MCF 10A (cell line): ENCODE results near the gene ITGA4. TPM values are rescaled to one million over a fixed set of nuclear protein-coding genes. Genes with fewer than 3 reads are reported as not detected.

Source experiments
- BruUV-seq: library from RNA; stranded (reverse); fragments of 400-500 nt; replicated peaks from 2 replicates; lab custom pipeline; 2021; lab: Mats Ljungman, UMichigan
- CTCF ChIA-PET: fragments of 300-600 bp; sonication (Branson Sonifier 250); formaldehyde crosslinking; extraction: SDS; loops from one replicate; lab custom pipeline; 2021; ENCODE audit warnings: antibody characterized with exemption, inconsistent platforms; lab: Yijun Ruan, JAX
- POLR2A ChIA-PET: fragments of 300-600, 350-650 bp; sonication (Branson Sonifier 250); formaldehyde crosslinking; extraction: SDS; loops from one replicate; lab custom pipeline; 2020; ENCODE audit warnings: antibody characterized with exemption, inconsistent platforms; lab: Yijun Ruan, JAX
- DNase-seq: peaks from one replicate; pipeline ENCODE4 v3.0.0-alpha.2; 2018; ENCODE audit not compliant: unreplicated experiment
- H3K27ac Mint-ChIP-seq: one replicate; pipeline ENCODE4 v1.8.0; 2022; ENCODE audit warnings: mild to moderate bottlenecking, low read depth, mixed read lengths; ENCODE audit not compliant: unreplicated experiment
- H3K27me3 Mint-ChIP-seq: one replicate; pipeline ENCODE4 v1.8.0; 2022; ENCODE audit warnings: mixed read lengths; ENCODE audit not compliant: insufficient read depth, unreplicated experiment
- H3K36me3 Mint-ChIP-seq: one replicate; pipeline ENCODE4 v1.8.0; 2022; ENCODE audit warnings: mild to moderate bottlenecking, moderate library complexity, mixed read lengths; ENCODE audit not compliant: insufficient read depth, unreplicated experiment
- H3K4me1 Mint-ChIP-seq: one replicate; pipeline ENCODE4 v1.8.0; 2022; ENCODE audit warnings: mixed read lengths; ENCODE audit not compliant: insufficient read depth, unreplicated experiment
- H3K4me3 Mint-ChIP-seq: one replicate; pipeline ENCODE4 v1.8.0; 2022; ENCODE audit warnings: mild to moderate bottlenecking, moderate library complexity, mixed read lengths; ENCODE audit not compliant: unreplicated experiment
- H3K9me3 Mint-ChIP-seq: one replicate; pipeline ENCODE4 v1.8.0; 2022; ENCODE audit warnings: mixed read lengths; ENCODE audit not compliant: unreplicated experiment
- intact Hi-C: fragments of 100-400 bp; cut with micrococcal nuclease; formaldehyde crosslinking; loops from 2 replicates; pipeline ENCODE4 v1.14.1; 2022
- total RNA-seq: library from RNA; stranded (reverse); gene quantifications from 2 replicates; pipeline ENCODE4 v1.2.3, GENCODE V29; 2022
- TF ChIP-seq, protein P1 (sequence below): fragments of 200-600 bp; IDR thresholded peaks from one replicate; pipeline ENCODE4 v1.8.0; 2022; ENCODE audit warnings: antibody characterized with exemption, mild to moderate bottlenecking; ENCODE audit not compliant: unreplicated experiment

Gene ITGA4
- total RNA-seq, 1 experiment from 2014 or later = 0.19 TPM

DNA sequence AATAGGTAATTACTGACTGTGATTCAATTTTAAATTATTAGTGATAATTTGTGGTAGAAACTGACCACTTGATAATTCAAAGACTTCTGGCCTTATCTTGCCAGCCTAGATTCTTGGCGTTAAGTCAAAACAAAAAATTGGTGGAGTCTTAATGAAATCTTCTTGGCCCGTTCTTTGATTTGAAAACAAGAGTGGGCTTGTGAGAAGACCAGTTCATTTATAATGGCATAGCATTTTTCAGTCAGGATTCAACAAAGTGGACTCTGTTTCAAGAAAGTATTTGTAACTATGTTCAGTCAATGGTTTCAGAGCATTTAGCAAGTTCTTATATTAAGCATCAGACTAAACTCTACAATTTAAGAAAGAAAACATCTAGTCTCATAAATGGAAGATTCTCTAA, 26.0 kb downstream of the ITGA4 start:
- POLR2A ChIA-PET = no interaction called here
- H3K4me1 Mint-ChIP-seq = no peaks in the 10 kb centered on the region
- no peaks in the 10 kb centered on the region for H3K9me3 Mint-ChIP-seq
- CTCF ChIA-PET = interaction anchor here (1.7 kb wide), 1 partner anchor 15 kb away, joined by 5 read pairs; no protein-coding TSS in a partner anchor
- no peak overlapping the region for H3K4me3 Mint-ChIP-seq
- TF ChIP-seq, protein P1, sequence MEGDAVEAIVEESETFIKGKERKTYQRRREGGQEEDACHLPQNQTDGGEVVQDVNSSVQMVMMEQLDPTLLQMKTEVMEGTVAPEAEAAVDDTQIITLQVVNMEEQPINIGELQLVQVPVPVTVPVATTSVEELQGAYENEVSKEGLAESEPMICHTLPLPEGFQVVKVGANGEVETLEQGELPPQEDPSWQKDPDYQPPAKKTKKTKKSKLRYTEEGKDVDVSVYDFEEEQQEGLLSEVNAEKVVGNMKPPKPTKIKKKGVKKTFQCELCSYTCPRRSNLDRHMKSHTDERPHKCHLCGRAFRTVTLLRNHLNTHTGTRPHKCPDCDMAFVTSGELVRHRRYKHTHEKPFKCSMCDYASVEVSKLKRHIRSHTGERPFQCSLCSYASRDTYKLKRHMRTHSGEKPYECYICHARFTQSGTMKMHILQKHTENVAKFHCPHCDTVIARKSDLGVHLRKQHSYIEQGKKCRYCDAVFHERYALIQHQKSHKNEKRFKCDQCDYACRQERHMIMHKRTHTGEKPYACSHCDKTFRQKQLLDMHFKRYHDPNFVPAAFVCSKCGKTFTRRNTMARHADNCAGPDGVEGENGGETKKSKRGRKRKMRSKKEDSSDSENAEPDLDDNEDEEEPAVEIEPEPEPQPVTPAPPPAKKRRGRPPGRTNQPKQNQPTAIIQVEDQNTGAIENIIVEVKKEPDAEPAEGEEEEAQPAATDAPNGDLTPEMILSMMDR = no peak
- DNase-seq = no peak
- BruUV-seq = no TSS peak
- intact Hi-C loops = no loop called here
- H3K27ac Mint-ChIP-seq = no peak overlapping the region
- H3K36me3 Mint-ChIP-seq = no peaks in the 10 kb centered on the region
- H3K27me3 Mint-ChIP-seq = no peaks in the 10 kb centered on the region

DNA sequence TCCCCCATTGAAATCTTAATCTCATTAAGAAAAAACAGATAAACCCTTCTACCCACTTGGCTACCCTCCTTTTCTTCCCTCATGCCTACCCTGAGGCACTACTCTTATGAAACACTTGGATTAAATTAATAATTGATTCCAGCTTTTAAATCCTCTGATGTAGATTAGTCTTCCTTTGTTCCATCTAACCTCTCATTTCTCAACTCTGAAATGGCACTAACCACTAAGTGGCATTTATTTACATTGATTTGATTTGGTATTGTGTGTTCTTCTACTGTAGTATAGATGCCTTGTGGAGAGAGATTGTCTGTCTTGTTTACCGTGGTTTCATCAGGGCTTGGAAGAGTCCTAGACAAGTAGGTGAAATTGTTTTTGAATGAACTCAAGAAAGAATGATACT, 26.7 kb downstream of the ITGA4 start:
- Mint-ChIP-seq H3K27me3 (no peaks in the 10 kb centered on the region), H3K9me3 (no peaks in the 10 kb centered on the region), H3K27ac (no peak overlapping the region), H3K4me1 (no peaks in the 10 kb centered on the region), H3K36me3 (no peaks in the 10 kb centered on the region), H3K4me3 (no peak overlapping the region)
- DNase-seq = no peak
- CTCF ChIA-PET = interaction anchor here (0.6 to 1.7 kb wide), 3 partner anchors 16 to 230 kb away, joined by 3 to 5 read pairs (median 5); no protein-coding TSS in a partner anchor
- intact Hi-C loops = no loop called here
- POLR2A ChIA-PET = no interaction called here
- BruUV-seq = no TSS peak
- TF ChIP-seq, protein P1 = no peak

DNA sequence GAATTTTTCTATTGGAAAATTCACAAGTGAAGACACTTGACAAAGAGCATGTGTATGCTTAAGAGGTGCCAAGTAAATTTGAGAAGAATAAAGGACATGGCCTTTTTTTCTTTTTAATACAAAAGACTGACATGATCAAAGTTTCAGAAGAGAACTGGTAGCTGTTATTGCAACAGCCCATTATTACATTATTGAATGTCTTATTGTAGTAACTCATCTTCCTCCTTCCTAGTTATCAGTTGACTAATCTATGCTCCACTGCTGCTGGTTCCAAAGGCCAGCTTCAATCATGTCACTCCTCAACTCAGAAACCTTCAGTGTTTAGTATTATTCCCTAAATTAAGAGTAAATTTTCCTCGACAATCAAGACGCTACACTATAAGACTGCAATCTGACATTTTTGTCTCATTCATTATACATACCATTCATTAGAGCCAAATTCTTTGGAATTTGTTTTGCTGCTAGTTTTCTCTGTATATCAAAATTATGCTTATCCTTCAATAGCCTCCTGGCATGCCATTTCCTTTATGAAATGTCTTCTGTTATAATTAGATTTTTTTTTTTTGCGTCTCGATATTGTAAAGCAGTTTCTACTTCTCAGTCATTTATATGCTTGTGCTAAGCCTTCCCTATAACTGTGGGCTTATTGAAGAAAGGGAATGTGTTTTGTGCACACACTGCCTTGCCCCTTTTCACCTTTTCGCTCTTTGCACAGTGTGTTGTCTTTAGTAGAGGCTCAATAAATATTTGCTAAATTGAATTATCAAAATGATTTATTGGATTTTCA, 27.9 kb downstream of the ITGA4 start:
- no peak for DNase-seq
- Mint-ChIP-seq H3K27ac (no peak overlapping the region), H3K4me3 (no peak overlapping the region), H3K27me3 (no peaks in the 10 kb centered on the region), H3K9me3 (no peaks in the 10 kb centered on the region), H3K4me1 (no peaks in the 10 kb centered on the region), H3K36me3 (no peaks in the 10 kb centered on the region)
- intact Hi-C loops = no loop called here
- BruUV-seq = no TSS peak
- TF ChIP-seq, protein P1 = no peak
- ChIA-PET CTCF (interaction anchor here (0.8 to 1.7 kb wide), 4 partner anchors 17 to 380 kb away, joined by 3 to 5 read pairs (median 4); no protein-coding TSS in a partner anchor), POLR2A (interaction anchor here (1.1 kb wide), 1 partner anchor 14 kb away, joined by 3 read pairs; no protein-coding TSS in a partner anchor)

DNA sequence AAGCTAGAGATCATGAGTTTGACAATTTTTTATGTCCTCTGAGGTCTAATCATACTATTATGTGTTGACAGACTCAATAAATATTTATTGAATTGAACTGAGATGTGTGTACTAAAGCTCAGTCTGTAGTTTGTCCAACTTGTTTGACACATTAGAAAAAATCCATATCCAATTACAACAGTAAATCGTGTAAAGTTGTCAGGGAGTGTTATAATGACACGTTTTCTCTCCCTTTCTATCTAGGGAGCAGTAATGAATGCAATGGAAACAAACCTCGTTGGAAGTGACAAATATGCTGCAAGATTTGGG, 28.4 kb downstream of the ITGA4 start:
- no peaks in the 10 kb centered on the region for H3K9me3 Mint-ChIP-seq
- H3K4me3 Mint-ChIP-seq = no peak overlapping the region
- TF ChIP-seq, protein P1 = no peak
- POLR2A ChIA-PET = interaction anchor here (1.1 kb wide), 1 partner anchor 13 kb away, joined by 3 read pairs; no protein-coding TSS in a partner anchor
- BruUV-seq = no TSS peak
- H3K4me1 Mint-ChIP-seq = no peaks in the 10 kb centered on the region
- H3K36me3 Mint-ChIP-seq = no peaks in the 10 kb centered on the region
- CTCF ChIA-PET = no interaction called here
- no peak for DNase-seq
- H3K27me3 Mint-ChIP-seq = no peaks in the 10 kb centered on the region
- H3K27ac Mint-ChIP-seq = no peak overlapping the region
- intact Hi-C loops = no loop called here
